Measurements from ENCODE around the gene ABCF1. TPM values are rescaled to one million over a fixed set of nuclear protein-coding genes. Genes with fewer than 3 reads are reported as not detected.
"Not testable (repeated sequence)": the region's sequence is repeated elsewhere in the genome, so short reads cannot be mapped to it uniquely, and the experiment has no call there.

Gene ABCF1
- total RNA-seq, 1 donor, result 43.2 TPM

GRCh38 chr6:30589754-30590358 lies 18.6 kb downstream of the ABCF1 start:
- no peak for DNase-seq (ENCODE audit: low read depth)
- H3K4me3 ChIP-seq (ENCODE audit: low read depth, low read length), result no peak overlapping the region
- TF ChIP-seq CTCF (IDR thresholded peaks at IDR 0.05; ENCODE audit: insufficient read depth, low read length), result no peak

- TF ChIP-seq CTCF (IDR thresholded peaks at IDR 0.05; ENCODE audit: insufficient read depth, low read length), result no peak
- H3K4me3 ChIP-seq (ENCODE audit: low read depth, low read length), result no peak overlapping the region
- DNase-seq (ENCODE audit: low read depth), result no peak
Measured at GRCh38 chr6:30590509-30590908, 19.3 kb downstream of the ABCF1 start.

- DNase-seq (ENCODE audit: low read depth), result peak; percentile 79
- no peak overlapping the region for H3K4me3 ChIP-seq (ENCODE audit: low read depth, low read length)
- no peak for TF ChIP-seq CTCF (IDR thresholded peaks at IDR 0.05; ENCODE audit: insufficient read depth, low read length)
Measured at GRCh38 chr6:30591008-30591407, 19.8 kb downstream of the ABCF1 start.

- no peak for TF ChIP-seq CTCF (IDR thresholded peaks at IDR 0.05; ENCODE audit: insufficient read depth, low read length)
- no peak for DNase-seq (ENCODE audit: low read depth)
- no peak overlapping the region for H3K4me3 ChIP-seq (ENCODE audit: low read depth, low read length)
Measured at GRCh38 chr6:30592287-30592686, 21.0 kb downstream of the ABCF1 start.

- DNase-seq (ENCODE audit: low read depth), result peak; percentile 81
- TF ChIP-seq CTCF (IDR thresholded peaks at IDR 0.05; ENCODE audit: insufficient read depth, low read length), result peak; percentile 79
- not testable (repeated sequence) for H3K4me3 ChIP-seq (ENCODE audit: low read depth, low read length)
Measured at GRCh38 chr6:30597315-30598144, 26.3 kb downstream of the ABCF1 start.

- no peak for DNase-seq (ENCODE audit: low read depth)
- no peak for TF ChIP-seq CTCF (IDR thresholded peaks at IDR 0.05; ENCODE audit: insufficient read depth, low read length)
Measured at GRCh38 chr6:30598912-30599624, 27.8 kb downstream of the ABCF1 start.

More at GRCh38 chr6:30598912-30599624, 27.8 kb downstream of the ABCF1 start:
- no peak overlapping the region for H3K4me3 ChIP-seq (ENCODE audit: low read depth, low read length)
